Activated CD4-positive, alpha-beta T cell treated with anti-CD3 and anti-CD28 coated beads, Interleukin-2, Interleukin-6, amounts not matched to agents 100 ng/mL and 50 ng/mL, durations not matched to agents 16 hours and 8 hours (primary cell): ENCODE results near the gene PDLIM4.

Experiments
- DNase-seq: peaks from one replicate; pipeline ENCODE4 v3.0.0-alpha.2; 2020

PDLIM4 gene

GRCh38 chr5:132227485-132228240, 29.8 kb upstream of the PDLIM4 start, which contains the start of gene P4HA2:
P4HA2 (minus strand) TSS chr5:132227853; CDS start chr5:132218626, 9,227 bp downstream.
- DNase-seq = peak; percentile 73

GRCh38 chr5:132228241-132229035, 29.1 kb upstream of the PDLIM4 start:
- DNase-seq = no peak

GRCh38 chr5:132229236-132229635, 28.3 kb upstream of the PDLIM4 start:
- no peak for DNase-seq

GRCh38 chr5:132230871-132231270, 26.6 kb upstream of the PDLIM4 start:
- no peak for DNase-seq

GRCh38 chr5:132232465-132232864, 25.0 kb upstream of the PDLIM4 start:
- no peak for DNase-seq

GRCh38 chr5:132233081-132233480, 24.4 kb upstream of the PDLIM4 start:
- no peak for DNase-seq

GRCh38 chr5:132233811-132234683, 23.4 kb upstream of the PDLIM4 start:
- DNase-seq = no peak

GRCh38 chr5:132234684-132235062, 22.8 kb upstream of the PDLIM4 start:
- no peak for DNase-seq

- no peak for DNase-seq
Observed at GRCh38 chr5:132235340-132235739, 22.2 kb upstream of the PDLIM4 start.

- no peak for DNase-seq
Observed at GRCh38 chr5:132237141-132237540, 20.4 kb upstream of the PDLIM4 start.

GRCh38 chr5:132237670-132238069, 19.8 kb upstream of the PDLIM4 start:
- DNase-seq = no peak

- peak; percentile 83 for DNase-seq
Observed at GRCh38 chr5:132238169-132238744, 19.2 kb upstream of the PDLIM4 start.

GRCh38 chr5:132238901-132239500, 18.5 kb upstream of the PDLIM4 start:
- no peak for DNase-seq

- no peak for DNase-seq
Observed at GRCh38 chr5:132239776-132240175, 17.7 kb upstream of the PDLIM4 start.

GRCh38 chr5:132243366-132243977, 14.0 kb upstream of the PDLIM4 start:
- no peak for DNase-seq

GRCh38 chr5:132245593-132245992, 11.9 kb upstream of the PDLIM4 start:
- no peak for DNase-seq

- DNase-seq = no peak
Observed at GRCh38 chr5:132246806-132247205, 10.7 kb upstream of the PDLIM4 start.

GRCh38 chr5:132250547-132250946, 6.9 kb upstream of the PDLIM4 start:
- DNase-seq = no peak

- no peak for DNase-seq
Observed at GRCh38 chr5:132251220-132251725, 6.2 kb upstream of the PDLIM4 start.

GRCh38 chr5:132253008-132253441, 4.5 kb upstream of the PDLIM4 start:
- no peak for DNase-seq

GRCh38 chr5:132253452-132254320, 3.8 kb upstream of the PDLIM4 start:
- no peak for DNase-seq
